ENCODE measurements around the gene TNK2.
"Not testable (repeated sequence)": the region's sequence is repeated elsewhere in the genome, so short reads cannot be mapped to it uniquely, and the experiment has no call there.

TNK2 gene

DNA sequence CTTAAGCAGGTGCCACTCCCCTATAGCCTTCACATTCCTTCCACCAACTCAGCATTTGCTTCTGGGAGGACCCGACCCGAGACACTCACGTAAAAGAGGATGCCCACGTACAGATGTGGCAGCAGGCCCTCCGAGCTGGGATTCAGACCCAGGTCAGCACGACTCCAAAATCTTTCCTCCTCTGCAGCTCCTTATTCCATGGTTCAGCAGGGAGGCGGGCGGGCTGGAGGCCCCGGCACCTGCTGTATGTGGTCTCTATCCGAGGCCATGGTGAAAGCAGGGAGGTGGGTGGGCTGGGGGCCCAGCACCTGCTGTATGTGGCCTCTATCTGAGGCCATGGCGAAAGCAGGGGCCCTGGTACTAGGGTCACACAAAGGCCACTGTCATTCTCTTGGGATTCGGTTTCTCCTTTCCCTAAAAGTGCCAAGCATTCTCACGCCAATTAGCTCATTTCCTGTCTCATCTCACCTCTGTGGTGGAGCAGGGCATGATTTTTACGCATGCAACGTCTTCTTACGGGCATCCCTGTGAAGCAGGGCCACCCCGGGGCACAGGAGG lies 90.7 kb downstream of the TNK2 start:
- H3K4me3 ChIP-seq (ENCODE audit: low read length), result no peak overlapping the region

DNA sequence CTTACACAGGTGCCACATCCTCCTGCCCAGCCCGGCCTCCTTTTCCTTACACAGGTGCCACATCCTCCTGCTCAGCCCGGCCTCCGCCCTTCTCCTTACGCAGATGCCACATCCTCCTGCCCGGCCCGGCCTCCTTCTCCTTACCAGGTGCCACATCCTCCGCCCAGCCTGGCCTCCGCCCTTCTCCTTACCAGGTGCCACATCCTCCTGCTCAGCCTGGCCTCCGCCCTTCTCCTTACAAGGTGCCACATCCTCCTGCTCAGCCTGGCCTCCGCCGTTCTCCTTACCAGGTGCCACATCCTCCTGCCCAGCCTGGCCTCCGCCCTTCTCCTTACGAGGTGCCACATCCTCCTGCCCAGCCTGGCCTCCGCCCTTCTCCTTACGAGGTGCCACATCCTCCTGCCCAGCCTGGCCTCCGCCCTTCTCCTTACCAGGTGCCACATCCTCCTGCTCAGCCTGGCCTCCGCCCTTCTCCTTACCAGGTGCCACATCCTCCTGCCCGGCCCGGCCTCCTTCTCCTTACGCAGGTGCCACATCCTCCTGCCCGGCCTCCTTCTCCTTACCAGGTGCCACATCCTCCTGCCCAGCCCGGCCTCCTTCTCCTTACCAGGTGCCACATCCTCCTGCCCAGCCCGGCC lies 92.0 kb downstream of the TNK2 start:
- not testable (repeated sequence) for H3K4me1 ChIP-seq (ENCODE audit: insufficient read depth, low read length); H3K27ac ChIP-seq (ENCODE audit: low read length); H3K36me3 ChIP-seq (ENCODE audit: insufficient read depth, low read depth, low read length); H3K9ac ChIP-seq (ENCODE audit: low read depth, low read length); H3K4me3 ChIP-seq (ENCODE audit: low read length); H3K27me3 ChIP-seq (ENCODE audit: insufficient read depth, low read length); H3K9me3 ChIP-seq (ENCODE audit: insufficient read depth, low read depth, low read length)

More for the DNA sequence above, 90.7 kb downstream of the TNK2 start:
- Histone ChIP-seq H3K36me3 (ENCODE audit: insufficient read depth, low read depth, low read length) (no peaks in the 10 kb centered on the region), H3K27ac (ENCODE audit: low read length) (no peak overlapping the region), H3K27me3 (ENCODE audit: insufficient read depth, low read length) (no peaks in the 10 kb centered on the region), H3K9ac (ENCODE audit: low read depth, low read length) (no peak overlapping the region), H3K9me3 (ENCODE audit: insufficient read depth, low read depth, low read length) (no peaks in the 10 kb centered on the region), H3K4me1 (ENCODE audit: insufficient read depth, low read length) (no peaks in the 10 kb centered on the region)

- peaks cover 3% of the 10 kb centered on the region; the same call in 1 of the 2 replicates for H3K4me1 ChIP-seq (ENCODE audit: insufficient read depth, low read length)
- no peak overlapping the region for H3K4me3 ChIP-seq (ENCODE audit: low read length)
- H3K9ac ChIP-seq (ENCODE audit: low read depth, low read length), result no peak overlapping the region
- no peak overlapping the region for H3K27ac ChIP-seq (ENCODE audit: low read length)
- no peaks in the 10 kb centered on the region for H3K9me3 ChIP-seq (ENCODE audit: insufficient read depth, low read depth, low read length)
- no peaks in the 10 kb centered on the region; the same call in 1 of the 2 replicates for H3K27me3 ChIP-seq (ENCODE audit: insufficient read depth, low read length)
- no peaks in the 10 kb centered on the region for H3K36me3 ChIP-seq (ENCODE audit: insufficient read depth, low read depth, low read length)
Observed at GRCh38 chr3:195815169-195815771, 93.1 kb downstream of the TNK2 start.

DNA sequence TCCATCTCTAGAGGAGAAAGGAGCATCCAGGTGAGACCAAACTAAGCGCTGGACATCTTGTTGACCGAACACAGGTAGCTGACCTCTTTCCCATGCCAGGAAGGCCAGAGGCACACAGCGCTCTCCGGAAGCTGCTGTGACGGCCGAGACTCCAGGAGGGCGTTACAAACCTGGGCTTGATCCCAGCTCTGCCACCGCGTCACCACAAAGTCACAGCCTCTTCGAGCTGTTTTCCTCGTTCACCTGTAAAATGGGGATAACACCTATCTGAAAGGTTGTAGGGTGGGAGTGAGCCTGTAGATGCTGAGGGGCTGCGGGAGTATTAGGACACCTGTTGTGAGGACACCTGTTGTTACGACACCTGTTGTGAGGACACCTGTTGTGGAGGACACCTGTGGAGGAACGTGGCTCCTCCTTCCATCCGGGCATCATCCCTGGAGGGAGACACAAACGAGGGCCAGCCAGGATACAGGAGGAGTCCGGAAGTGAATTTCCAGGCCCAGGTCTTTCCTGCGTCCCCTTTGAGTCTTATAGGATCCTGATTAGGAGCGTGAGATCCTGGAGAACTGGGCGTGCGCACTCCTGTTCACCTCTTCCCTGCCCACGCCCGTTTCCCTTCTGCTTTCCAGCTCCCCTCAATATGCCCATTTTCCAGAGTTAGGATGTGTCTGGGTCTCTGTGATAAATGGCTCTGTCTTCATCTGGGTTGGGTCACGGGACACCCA lies 94.3 kb downstream of the TNK2 start:
- Histone ChIP-seq H3K27me3 (ENCODE audit: insufficient read depth, low read length) (no peaks in the 10 kb centered on the region; the same call in 1 of the 2 replicates), H3K4me1 (ENCODE audit: insufficient read depth, low read length) (peaks cover 4% of the 10 kb centered on the region; the same call in 1 of the 2 replicates), H3K4me3 (ENCODE audit: low read length) (no peak overlapping the region), H3K9me3 (ENCODE audit: insufficient read depth, low read depth, low read length) (no peaks in the 10 kb centered on the region), H3K36me3 (ENCODE audit: insufficient read depth, low read depth, low read length) (no peaks in the 10 kb centered on the region), H3K9ac (ENCODE audit: low read depth, low read length) (no peak overlapping the region), H3K27ac (ENCODE audit: low read length) (no peak overlapping the region)
